ENCODE results near the gene TUBE1. TPM values are rescaled to one million over a fixed set of nuclear protein-coding genes. Genes with fewer than 3 reads are reported as not detected.
A peak's percentile ranks its signal among the peaks of the same experiment; 100 is the strongest.

Gene TUBE1
- total RNA-seq, 3 donors from 2014 or later = 27.7 to 72.4 (median 48.2) TPM

GRCh38 chr6:112034616-112034995 lies 52.7 kb downstream of the TUBE1 start:
- TF ChIP-seq CTCF (IDR thresholded peaks at IDR 0.05) (no peak), POLR2AphosphoS5 (IDR thresholded peaks at IDR 0.05) (no peak), POLR2A (IDR thresholded peaks at IDR 0.05) (no peak)
- H3K36me3 ChIP-seq = no peaks in the 10 kb centered on the region
- H3K27me3 ChIP-seq = no peaks in the 10 kb centered on the region
- no peak for DNase-seq (ENCODE audit: low spot score in 2 of 2)
- peaks cover 0 to 4% of the 10 kb centered on the region in 2 donors for H3K4me1 ChIP-seq
- H3K4me3 ChIP-seq = no peak overlapping the region
- no peaks in the 10 kb centered on the region for H3K9me3 ChIP-seq
- intact Hi-C loops (cut with DNase I; ENCODE audit: low total_unique reads) = no loop called here
- H3K27ac ChIP-seq = no peak overlapping the region

- no peaks in the 10 kb centered on the region for H3K27me3 ChIP-seq
- no peak overlapping the region for H3K27ac ChIP-seq
- no peak overlapping the region for H3K4me3 ChIP-seq
- no peaks in the 10 kb centered on the region for H3K9me3 ChIP-seq
- DNase-seq (ENCODE audit: low spot score in 2 of 2) = no peak
- intact Hi-C loops (cut with DNase I; ENCODE audit: low total_unique reads) = no loop called here
- H3K36me3 ChIP-seq = no peaks in the 10 kb centered on the region
- H3K4me1 ChIP-seq = peaks cover 0 to 4% of the 10 kb centered on the region in 2 donors
- TF ChIP-seq CTCF (IDR thresholded peaks at IDR 0.05) = no peak
- no peak for TF ChIP-seq POLR2AphosphoS5 (IDR thresholded peaks at IDR 0.05)
- no peak for TF ChIP-seq POLR2A (IDR thresholded peaks at IDR 0.05)
Observed at GRCh38 chr6:112033791-112034615, 53.3 kb downstream of the TUBE1 start.

GRCh38 chr6:112032728-112033127 lies 54.6 kb downstream of the TUBE1 start:
- DNase-seq (ENCODE audit: low spot score in 2 of 2) = no peak
- intact Hi-C loops (cut with DNase I; ENCODE audit: low total_unique reads) = no loop called here
- Histone ChIP-seq H3K36me3 (no peaks in the 10 kb centered on the region), H3K27ac (no peak overlapping the region), H3K4me3 (no peak overlapping the region), H3K27me3 (no peaks in the 10 kb centered on the region), H3K9me3 (no peaks in the 10 kb centered on the region), H3K4me1 (no peaks in the 10 kb centered on the region)
- no peak for TF ChIP-seq POLR2AphosphoS5 (IDR thresholded peaks at IDR 0.05)
- TF ChIP-seq POLR2A (IDR thresholded peaks at IDR 0.05) = no peak
- no peak for TF ChIP-seq CTCF (IDR thresholded peaks at IDR 0.05)

GRCh38 chr6:112031960-112032359 lies 55.3 kb downstream of the TUBE1 start:
- H3K27me3 ChIP-seq = no peaks in the 10 kb centered on the region
- H3K36me3 ChIP-seq = no peaks in the 10 kb centered on the region
- no peak overlapping the region for H3K27ac ChIP-seq
- H3K4me3 ChIP-seq = no peak overlapping the region
- intact Hi-C loops (cut with DNase I; ENCODE audit: low total_unique reads) = no loop called here
- TF ChIP-seq POLR2A (IDR thresholded peaks at IDR 0.05) = no peak
- TF ChIP-seq CTCF (IDR thresholded peaks at IDR 0.05) = no peak
- no peak for TF ChIP-seq POLR2AphosphoS5 (IDR thresholded peaks at IDR 0.05)
- no peak for DNase-seq (ENCODE audit: low spot score in 2 of 2)
- no peaks in the 10 kb centered on the region for H3K4me1 ChIP-seq
- no peaks in the 10 kb centered on the region for H3K9me3 ChIP-seq

- Histone ChIP-seq H3K27ac (peak overlapping the region in 1 of 2 donors; percentile 21), H3K27me3 (no peaks in the 10 kb centered on the region), H3K4me1 (no peaks in the 10 kb centered on the region), H3K4me3 (no peak overlapping the region), H3K36me3 (no peaks in the 10 kb centered on the region), H3K9me3 (no peaks in the 10 kb centered on the region)
- intact Hi-C loops (cut with DNase I; ENCODE audit: low total_unique reads) = no loop called here
- no peak for DNase-seq (ENCODE audit: low spot score in 2 of 2)
- TF ChIP-seq POLR2A (IDR thresholded peaks at IDR 0.05) (no peak), POLR2AphosphoS5 (IDR thresholded peaks at IDR 0.05) (no peak), CTCF (IDR thresholded peaks at IDR 0.05) (no peak)
Observed at GRCh38 chr6:112030961-112031660, 56.2 kb downstream of the TUBE1 start.

All from breast epithelium (tissue), 4 donors.